Inflammatory macrophage treated with lipopolysaccharide for 1 hour (primary cell): ENCODE results near the gene APOLD1.
A peak's percentile ranks its signal among the peaks of the same experiment; 100 is the strongest.
"Not testable (repeated sequence)": the region's sequence is repeated elsewhere in the genome, so short reads cannot be mapped to it uniquely, and the experiment has no call there.

Experiments
- DNase-seq, 2 donors: peaks; one replicate each; pipeline ENCODE4 v3.0.0-alpha.2; 2020 to 2022

Gene APOLD1

GRCh38 chr12:12786706-12787601, 1.5 kb downstream of the APOLD1 start:
- peak; percentile 77 to 78 for DNase-seq

- no peak for DNase-seq
Measured at GRCh38 chr12:12788131-12788530, 2.7 kb downstream of the APOLD1 start.

GRCh38 chr12:12788675-12789368, 3.4 kb downstream of the APOLD1 start:
- DNase-seq = peak; percentile 76 to 92

DNA sequence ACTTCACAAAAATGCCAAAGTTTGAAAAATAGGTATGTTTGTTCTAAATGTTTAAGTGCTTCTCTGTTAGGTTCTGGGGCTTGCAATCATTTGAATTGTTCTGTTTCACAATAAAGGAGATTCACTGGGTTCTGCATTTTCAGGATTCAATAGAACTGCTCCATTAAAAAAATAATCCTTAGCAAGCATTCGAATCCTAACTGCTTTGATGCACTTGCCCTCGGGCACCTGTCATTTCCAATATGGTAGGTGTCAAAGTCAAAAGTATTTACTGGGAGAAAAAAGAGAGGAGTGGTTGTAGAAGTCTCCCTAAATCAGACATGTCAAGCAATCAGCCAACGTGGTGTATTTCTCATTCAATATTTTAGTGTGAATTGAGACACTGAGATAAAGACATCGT, 5.5 kb downstream of the APOLD1 start:
- no peak for DNase-seq

- DNase-seq = no peak
Measured at GRCh38 chr12:12791756-12792369, 6.4 kb downstream of the APOLD1 start.

DNA sequence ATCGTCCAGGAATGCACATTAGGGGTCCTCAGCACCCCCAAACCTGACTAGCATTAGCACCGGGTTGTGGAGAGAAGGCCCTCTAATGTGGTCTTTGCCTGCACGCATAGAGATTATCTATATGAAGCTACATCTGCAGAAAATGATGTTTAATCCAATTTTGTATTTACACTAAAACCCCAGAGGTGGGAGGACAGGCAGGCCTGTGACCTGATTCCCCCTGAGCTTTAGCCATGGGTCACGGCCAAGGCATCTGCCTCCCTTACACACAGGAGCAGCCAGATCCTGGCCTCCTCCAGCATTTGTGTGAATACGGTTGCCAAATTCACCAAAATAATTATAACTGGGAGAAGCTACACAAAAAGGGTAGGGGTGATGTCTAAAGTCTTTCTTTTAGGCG, 7.0 kb downstream of the APOLD1 start:
- DNase-seq = no peak

DNA sequence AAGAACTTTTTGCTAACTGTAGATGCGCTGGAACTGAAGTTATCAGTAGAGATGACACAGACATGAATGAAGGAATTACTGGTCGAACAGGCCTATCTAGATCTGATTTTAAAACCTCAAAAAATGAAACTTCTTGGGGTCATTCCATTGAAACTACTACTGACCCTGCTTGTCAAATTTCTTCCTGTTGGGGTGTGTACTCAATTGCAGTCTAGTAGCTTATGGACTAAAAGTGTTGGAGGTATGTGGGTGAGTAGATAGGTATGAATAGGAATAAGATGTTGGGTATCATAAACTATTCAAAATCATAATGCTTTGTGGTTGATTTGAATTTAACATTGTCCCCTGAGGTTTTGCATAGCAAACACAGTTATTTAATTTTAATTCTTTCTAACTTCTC, 9.2 kb downstream of the APOLD1 start:
- no peak for DNase-seq

DNA sequence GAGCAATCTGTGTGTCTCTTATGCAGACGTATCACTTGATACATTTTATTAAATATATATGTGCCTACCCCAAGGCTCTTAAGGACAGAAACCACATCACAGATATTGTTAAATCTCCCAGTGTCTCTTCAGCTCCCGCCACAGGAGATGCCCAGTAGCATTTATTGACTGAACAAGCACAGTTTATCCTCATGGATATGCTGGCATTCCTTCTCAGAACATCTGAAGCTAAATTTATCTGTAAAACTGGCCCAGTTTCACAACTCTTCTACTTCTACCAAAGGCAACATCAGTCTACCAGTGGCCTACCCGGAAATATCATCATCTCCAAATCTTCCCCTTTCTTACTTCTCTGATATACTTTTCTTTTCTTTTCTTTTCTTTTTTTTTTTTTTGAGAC, 10.7 kb downstream of the APOLD1 start:
- DNase-seq = no peak

- DNase-seq = no peak
Measured at GRCh38 chr12:12796928-12797793, 11.7 kb downstream of the APOLD1 start.

GRCh38 chr12:12797794-12798152, 12.3 kb downstream of the APOLD1 start:
- no peak for DNase-seq

DNA sequence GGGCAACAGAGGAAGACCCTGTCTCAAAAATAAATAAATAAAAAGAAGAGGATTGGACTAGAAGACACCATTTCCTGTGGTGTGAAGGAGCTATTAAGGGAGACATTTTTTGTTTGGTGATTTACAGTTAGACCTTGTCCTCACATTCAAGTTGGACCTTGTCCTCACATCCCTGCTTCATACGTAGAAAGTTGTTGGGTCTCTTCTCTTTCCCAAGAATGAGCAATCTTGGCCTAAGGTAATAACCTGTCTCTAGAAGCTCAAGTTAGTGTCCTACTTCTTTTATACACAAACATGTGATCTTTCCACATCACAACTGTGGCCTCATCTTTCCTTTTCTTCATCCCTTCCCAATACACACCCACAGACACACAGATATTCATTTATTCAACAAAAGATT, 13.0 kb downstream of the APOLD1 start:
- DNase-seq = no peak

DNA sequence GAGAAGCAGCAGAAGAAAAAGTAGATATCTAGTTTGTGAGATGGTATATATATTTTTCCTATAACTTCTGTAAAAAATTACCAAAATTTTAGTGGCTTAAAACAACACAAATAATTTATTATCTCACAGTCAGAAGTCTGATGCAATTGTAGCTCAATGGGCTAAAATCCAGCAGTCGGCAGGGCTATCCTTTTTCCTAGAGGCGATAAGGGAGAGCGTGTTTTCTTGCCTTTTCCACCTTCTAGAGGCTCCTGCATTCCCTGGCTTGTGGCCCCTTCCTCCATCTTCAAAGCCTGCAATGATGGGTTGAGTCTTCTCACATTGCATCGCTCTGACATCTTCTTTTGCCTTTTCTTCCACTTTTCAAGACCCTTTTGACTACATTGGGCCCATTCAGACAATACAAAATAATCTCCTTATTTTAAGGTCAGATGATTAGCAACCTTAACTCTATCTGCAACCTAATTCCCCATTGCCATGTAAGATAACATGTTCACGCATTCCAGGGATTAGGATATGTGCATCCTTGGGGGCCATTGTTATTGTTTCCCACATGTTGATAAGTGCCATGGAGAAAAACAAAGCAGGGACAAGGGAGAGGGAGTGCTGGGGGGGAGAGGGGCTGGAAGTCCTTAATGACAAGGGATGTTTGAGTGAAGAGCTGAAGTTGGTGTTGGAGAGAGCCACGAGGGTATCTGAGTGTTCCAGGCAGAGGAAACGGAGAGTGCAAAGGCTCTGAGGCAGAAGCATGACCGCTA, 13.9 kb downstream of the APOLD1 start:
- no peak for DNase-seq

DNA sequence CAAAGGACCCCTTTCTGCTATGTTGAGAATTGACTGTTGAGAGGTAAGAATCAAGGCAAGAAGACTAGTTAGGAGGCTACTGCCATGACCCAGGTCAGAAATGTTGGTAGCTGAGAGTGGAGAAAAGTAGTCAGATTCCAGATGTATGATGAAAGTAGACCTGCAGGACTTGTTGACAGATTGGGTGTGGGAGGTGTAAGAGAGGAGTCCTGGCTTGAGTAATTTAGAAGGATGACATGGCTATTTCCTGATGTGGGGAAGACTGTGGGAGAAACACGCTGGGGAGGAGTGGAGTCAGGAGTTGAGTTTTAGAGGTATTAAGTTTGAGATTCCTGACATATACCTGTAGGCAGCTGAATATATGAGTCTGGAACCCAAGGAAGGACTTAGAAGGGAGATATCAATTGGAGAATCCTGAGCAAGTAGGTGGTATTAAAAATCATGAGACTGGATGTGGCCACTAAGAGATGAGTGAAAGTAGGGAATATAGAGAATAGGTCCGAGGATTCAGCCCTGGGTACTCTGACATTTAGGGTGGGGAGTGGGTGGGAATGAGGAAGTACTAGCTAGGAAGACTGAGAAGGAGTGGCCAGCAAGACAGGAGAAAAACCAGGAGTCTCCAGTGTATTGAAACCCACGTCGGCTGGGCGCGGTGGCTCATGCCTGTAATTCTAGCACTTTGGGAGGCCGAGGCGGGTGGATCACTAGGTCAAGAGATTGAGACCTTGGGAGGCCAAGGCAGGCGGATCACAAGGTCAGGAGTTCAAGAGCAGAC, 15.1 kb downstream of the APOLD1 start:
- DNase-seq = peak in 1 of 2 donors; percentile 63

- peak; percentile 65 to 78 for DNase-seq
Measured at GRCh38 chr12:12801656-12802055, 16.2 kb downstream of the APOLD1 start.

DNA sequence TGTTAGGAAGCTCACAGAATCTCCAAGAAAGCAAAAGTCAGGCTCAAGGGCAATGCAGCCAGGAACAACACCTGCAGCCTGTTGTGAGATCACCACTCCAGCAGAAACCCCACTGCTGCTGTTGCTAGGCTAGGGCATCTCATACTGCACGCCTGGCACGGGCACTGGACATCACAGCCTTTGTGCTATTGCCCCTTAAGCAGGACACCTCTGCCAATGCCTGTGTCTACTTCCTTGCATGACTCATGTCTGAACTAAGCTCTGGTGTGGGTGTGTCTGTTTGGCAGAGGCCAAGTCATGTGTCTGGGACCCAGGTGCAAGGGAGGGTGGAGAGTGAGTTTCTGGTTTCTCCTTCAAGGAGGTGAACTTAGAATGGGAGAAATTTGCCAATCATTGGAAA, 17.7 kb downstream of the APOLD1 start:
- peak; percentile 50 to 74 for DNase-seq

DNA sequence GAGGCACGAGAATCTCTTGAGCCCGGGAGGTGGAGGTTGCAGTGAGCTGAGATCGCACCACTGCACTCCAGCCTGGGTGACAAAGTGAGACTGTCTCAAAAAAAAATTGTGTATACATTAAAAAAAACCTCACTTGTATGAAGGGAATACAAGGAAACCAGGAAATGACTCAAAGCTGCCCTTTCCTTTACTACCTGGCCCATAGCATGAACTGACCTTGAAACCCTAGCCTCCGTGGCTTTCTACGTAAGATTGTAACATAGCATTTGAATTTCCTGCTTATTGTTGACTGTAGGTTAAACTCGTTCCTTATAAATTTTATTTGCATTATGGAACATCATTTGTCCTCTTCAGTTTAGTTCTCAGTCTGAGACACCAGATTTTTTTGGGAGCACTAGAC, 18.6 kb downstream of the APOLD1 start:
- no peak for DNase-seq

DNA sequence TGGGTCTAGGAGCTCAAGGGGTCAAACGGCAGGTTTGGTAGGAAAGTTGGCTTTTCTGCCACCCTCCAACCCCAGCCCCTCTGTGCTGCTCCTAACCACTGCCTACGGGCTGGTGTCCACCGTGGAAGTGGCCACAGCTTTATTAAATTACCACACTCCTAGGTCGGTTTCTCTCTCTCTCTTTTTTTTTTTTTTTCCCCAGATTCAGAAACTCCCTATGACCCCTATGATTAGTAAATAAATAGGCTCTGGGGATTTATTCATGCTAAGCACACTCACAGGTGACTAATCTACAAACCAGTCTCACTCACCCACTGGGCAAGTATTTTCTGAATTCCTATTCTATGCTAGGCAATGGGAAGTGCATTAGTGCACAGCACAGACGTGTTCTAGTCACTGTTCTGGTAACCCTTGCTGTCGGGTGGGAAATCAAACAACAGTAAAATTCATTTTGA, 19.0 kb downstream of the APOLD1 start:
- DNase-seq = no peak

GRCh38 chr12:12806784-12807516, 21.5 kb downstream of the APOLD1 start:
- no peak for DNase-seq

DNA sequence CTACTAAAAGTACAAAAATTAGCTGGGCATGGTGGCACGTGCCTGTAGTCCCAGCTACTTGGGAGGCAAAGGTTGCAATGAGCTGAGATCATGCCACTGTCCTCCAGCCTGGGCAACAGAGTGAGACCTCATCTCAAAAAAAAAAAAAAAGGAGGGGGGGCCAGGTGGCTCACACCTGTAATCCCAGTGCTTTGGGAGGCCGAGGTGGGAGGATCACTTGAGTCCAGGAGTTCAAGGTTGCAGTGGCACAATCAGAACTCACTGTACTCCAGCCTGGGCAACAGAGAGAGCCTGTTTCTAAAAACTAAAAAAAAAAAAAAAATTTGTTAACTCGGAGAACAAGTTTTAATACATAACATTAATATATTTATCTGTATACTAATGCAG, 22.1 kb downstream of the APOLD1 start:
- not testable (repeated sequence) for DNase-seq

- no peak for DNase-seq
Measured at GRCh38 chr12:12807970-12808702, 22.7 kb downstream of the APOLD1 start.
